Activated CD8-positive, alpha-beta memory T cell treated with anti-CD3 and anti-CD28 coated beads, Interleukin-2, amount 10 ng/mL, durations not matched to agents 7 days and 5 days (primary cell): ENCODE results near the gene TBC1D3B. TPM values are rescaled to one million over a fixed set of nuclear protein-coding genes. Genes with fewer than 3 reads are reported as not detected.
"Not testable (repeated sequence)": the region's sequence is repeated elsewhere in the genome, so short reads cannot be mapped to it uniquely, and the experiment has no call there.

Experiments
- ATAC-seq: fragments of 150-1000 bp; cut with Tn5 transposase; one replicate; pipeline ENCODE4 v1.10.0; 2021; ENCODE audit warnings: moderate library complexity
- CTCF ChIA-PET: fragments of 350-600 bp; sonication (Branson Sonifier 250); formaldehyde crosslinking; loops from one replicate; lab custom pipeline; 2021; ENCODE audit warnings: antibody characterized with exemption; lab: Charles Lee
- DNase-seq: peaks from one replicate; pipeline ENCODE4 v3.0.0-alpha.2; 2020
- H3K27ac Mint-ChIP-seq: one replicate; pipeline ENCODE4 v1.8.0; 2021; ENCODE audit warnings: mild to moderate bottlenecking, mixed read lengths
- H3K27me3 Mint-ChIP-seq: one replicate; pipeline ENCODE4 v1.8.0; 2021; ENCODE audit warnings: mixed read lengths
- H3K36me3 Mint-ChIP-seq: one replicate; pipeline ENCODE4 v1.8.0; 2021; ENCODE audit warnings: mild to moderate bottlenecking, mixed read lengths
- H3K4me1 Mint-ChIP-seq: one replicate; pipeline ENCODE4 v1.8.0; 2021; ENCODE audit warnings: mixed read lengths
- H3K4me3 Mint-ChIP-seq: one replicate; pipeline ENCODE4 v1.8.0; 2021; ENCODE audit warnings: mild to moderate bottlenecking, moderate library complexity, mixed read lengths
- H3K9me3 Mint-ChIP-seq: one replicate; pipeline ENCODE4 v1.8.0; 2022; ENCODE audit warnings: low read depth, mixed read lengths
- total RNA-seq, 2 experiments: library from RNA; stranded (reverse); gene quantifications; one replicate each; pipeline ENCODE4 v1.2.3, GENCODE V29; 2021

The TBC1D3B gene
- total RNA-seq, 2 experiments from 2014 or later, result 5.8 to 9.9 TPM

DNA sequence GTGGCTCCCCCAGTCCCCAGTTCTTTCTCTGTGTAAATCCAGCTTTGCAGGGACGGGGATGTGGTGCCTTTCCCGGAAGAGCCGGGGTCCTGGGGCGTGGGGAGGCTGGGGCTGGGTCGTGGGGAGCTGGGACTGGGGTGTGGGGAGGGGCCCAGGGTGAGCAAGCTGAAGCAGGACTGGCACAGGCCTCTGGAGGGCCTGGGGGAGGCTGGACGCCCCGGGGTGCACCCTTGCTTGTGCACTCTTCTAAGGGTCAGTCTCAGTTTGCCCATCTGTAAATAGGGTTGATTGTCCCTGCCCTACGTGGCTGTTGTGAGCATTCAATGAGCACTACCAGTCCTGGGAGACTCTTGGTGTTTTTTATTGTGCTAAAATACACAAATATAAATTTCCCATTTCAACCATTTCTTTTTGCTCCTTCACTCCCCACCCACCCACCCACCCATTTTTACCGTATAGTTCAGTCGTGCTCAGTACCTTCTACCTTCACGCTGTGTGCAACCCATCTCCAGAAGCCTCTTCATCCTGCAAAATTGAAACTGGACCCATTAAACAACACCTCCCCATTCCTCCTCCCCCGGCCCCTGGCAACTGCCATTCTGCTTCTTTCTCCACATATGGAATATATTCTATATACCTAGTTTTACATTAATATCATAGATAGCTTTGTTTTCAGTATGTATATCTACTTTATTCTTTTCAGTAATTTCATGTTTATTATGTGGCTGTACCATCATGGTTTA, 7.8 kb upstream of the TBC1D3B start:
- DNase-seq (peak; percentile 49), ATAC-seq (peak; percentile 14)
- no peaks in the 10 kb centered on the region for H3K9me3 Mint-ChIP-seq
- H3K27ac Mint-ChIP-seq, result peak overlapping the region; percentile 92
- peaks cover 55% of the 10 kb centered on the region for H3K4me1 Mint-ChIP-seq
- H3K27me3 Mint-ChIP-seq, result peaks cover 12% of the 10 kb centered on the region
- CTCF ChIA-PET, result interaction anchor here (0.8 to 1.5 kb wide), 8 partner anchors 8 to 35 kb away, joined by 3 to 6 read pairs (median 4); partner anchors contain the start of genes CCL3L1 and CCL3L3
- H3K36me3 Mint-ChIP-seq, result peaks cover 7% of the 10 kb centered on the region
- peak overlapping the region; percentile 80 for H3K4me3 Mint-ChIP-seq

DNA sequence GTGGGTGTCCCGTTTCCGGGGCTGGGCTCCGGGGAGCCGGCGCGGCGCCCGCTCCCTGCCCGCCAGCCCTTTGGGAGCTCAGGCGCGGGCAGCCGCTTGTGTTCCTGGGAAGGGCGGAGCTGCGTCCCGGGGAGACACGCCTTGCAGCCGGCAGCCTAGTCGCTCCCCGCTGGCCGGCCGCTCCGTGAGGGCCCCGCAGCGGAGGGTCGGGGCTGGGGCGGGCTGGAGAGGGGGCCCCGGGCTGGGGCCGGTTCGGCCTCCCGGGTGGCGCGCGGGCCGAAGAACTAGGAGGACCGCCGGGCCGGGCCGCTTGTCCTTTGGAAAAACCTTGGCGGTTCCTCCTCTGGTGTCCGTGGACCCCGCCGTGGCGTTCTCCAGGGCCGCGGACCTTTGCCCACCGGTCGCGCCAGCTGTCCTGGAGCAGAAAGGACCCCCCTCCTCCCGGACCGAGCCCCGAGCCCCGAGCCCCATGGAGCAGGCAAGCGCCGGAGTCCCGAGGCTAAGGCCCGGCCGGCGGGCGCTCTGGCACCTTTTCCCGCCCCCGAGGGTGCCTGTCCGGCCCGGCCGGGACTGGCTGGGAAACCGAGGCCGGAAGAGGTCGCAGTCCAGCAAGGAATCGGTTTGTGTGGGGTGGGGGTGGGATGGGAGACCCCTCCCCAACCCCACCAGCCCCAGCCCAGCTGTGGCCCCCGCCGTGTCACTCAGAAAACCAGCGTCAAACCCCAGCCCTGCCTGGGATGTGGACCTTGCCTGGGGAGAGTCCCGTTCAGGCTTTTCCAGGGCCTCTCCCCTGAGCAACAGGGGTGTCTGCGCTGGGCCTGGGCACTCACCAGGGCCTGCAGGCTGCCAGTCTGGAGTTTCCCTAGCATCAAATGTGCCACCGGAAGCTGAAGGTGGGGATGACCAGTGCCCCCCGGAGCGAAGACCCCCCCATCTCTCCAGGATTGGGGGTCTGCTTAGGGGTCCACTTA, 6.8 kb upstream of the TBC1D3B start:
- Mint-ChIP-seq H3K4me1 (peaks cover 46% of the 10 kb centered on the region), H3K27me3 (peaks cover 12% of the 10 kb centered on the region), H3K9me3 (no peaks in the 10 kb centered on the region), H3K4me3 (peak overlapping the region; percentile 80), H3K36me3 (peaks cover 7% of the 10 kb centered on the region), H3K27ac (peak overlapping the region; percentile 92)
- ATAC-seq, result peak; percentile 70
- CTCF ChIA-PET, result interaction anchor here (0.6 to 1.5 kb wide), 11 partner anchors 9 to 303 kb away, joined by 3 to 7 read pairs (median 4); partner anchors contain the start of gene ZNHIT3
- peak; percentile 64 for DNase-seq

DNA sequence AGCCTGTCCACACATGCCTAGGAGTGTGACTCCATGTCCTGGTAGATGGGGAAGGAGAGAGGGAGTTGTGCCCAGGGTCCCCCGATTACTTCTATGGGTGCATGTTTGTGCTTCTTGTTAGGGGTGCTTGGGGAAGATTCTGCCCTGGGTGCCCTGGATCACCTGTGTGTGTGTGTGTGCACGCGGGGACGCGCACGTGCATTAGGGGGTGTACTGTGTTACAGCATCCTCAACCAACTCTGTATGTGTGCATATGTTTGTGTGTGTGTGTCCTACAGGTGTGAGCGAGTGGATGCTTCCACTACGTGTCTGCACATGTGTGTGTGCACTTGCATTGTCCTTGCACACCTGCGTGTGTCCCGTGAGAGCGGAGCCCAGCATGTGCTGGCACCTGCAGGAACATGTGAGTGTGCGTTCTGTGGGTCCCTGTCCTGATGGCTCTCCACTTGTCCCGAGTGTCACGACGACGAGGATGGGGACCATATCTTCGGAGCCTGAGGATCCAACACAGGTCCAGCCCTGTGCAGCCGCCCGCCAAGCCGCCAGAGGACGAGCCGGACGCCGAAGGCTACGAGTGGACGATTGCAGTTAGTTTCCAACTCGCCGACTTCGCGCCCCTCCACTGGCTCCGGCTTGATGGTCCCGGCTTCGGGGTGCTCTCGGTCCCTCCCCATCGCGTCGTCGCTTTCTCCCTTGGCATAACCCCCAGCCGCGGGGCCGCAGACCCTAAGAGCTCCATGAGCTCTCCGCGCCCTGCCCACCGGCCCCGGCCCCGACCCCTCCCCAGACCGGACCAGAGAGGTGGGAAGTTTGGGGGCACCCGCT, 6.0 kb upstream of the TBC1D3B start:
- Mint-ChIP-seq H3K27ac (peak overlapping the region; percentile 58), H3K9me3 (no peaks in the 10 kb centered on the region), H3K4me1 (peaks cover 37% of the 10 kb centered on the region), H3K4me3 (peak overlapping the region; percentile 80), H3K27me3 (peaks cover 12% of the 10 kb centered on the region), H3K36me3 (peaks cover 7% of the 10 kb centered on the region)
- CTCF ChIA-PET, result interaction anchor here (0.6 to 1.4 kb wide), 7 partner anchors 10 to 304 kb away, joined by 3 to 7 read pairs (median 4); partner anchors contain the start of gene ZNHIT3
- DNase-seq, result no peak
- no peak for ATAC-seq

DNA sequence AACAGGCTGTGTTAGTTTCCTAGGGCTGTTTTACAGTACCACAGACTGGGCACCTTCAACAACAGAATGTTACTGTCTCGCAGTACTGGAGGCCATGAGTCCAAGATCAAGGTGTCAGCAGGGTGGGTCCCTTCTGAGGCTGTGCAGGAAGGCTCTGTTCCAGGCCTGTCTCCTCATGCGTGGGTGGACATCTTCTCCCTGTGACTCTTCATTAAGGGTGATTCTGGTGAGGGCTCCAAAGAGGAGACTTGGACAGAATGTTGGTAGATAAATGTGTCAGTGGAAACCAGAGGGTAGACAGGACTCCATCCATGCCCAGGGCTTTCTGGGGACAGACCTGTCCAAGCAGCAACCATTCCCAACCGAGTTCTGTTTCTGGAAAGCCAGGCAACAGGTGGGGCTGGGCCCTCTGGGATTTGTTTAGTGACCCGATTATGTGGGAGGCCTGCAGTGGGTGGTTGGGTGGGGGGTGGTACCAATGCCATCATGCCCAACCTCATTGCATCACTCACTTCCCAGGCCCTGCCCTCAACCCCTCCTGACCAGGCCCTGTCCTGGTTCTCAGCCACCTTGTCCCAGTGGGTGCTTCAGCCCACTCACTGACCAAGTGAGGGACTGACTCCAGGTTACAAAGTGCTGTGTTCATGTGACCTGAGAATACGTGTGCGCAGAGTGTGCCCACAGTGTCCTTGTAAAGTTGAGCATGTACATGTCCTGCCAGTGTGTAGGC, 5.2 kb upstream of the TBC1D3B start:
- CTCF ChIA-PET, result interaction anchor here (0.9 kb wide), 1 partner anchor 33 kb away, joined by 4 read pairs; no protein-coding TSS in a partner anchor
- peaks cover 30% of the 10 kb centered on the region for H3K4me1 Mint-ChIP-seq
- not testable (repeated sequence) for H3K36me3 Mint-ChIP-seq, H3K27ac Mint-ChIP-seq, H3K9me3 Mint-ChIP-seq, ATAC-seq, DNase-seq
- peaks cover 12% of the 10 kb centered on the region for H3K27me3 Mint-ChIP-seq
- peak overlapping the region; percentile 2 for H3K4me3 Mint-ChIP-seq

DNA sequence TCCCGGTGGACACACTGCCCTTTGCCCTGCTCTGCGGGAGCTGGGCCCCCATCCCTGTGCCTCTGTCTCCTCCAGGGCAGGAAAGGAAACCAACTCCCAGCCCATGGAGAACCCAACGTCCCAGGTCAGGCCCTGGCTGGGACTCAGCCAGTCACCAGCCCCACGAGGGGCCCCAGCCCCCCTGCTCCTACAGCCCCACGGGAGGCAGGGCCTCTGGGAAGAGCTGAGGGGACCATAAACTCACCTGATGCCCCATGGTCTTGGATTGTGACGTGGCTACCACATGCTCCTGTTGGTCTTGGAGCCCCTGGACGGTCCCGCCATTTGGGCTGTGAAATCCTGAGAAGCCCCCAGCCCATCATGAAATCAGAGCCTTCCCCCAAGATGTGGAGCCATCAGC, 7.6 kb downstream of the TBC1D3B start:
- H3K27ac Mint-ChIP-seq, H3K4me3 Mint-ChIP-seq, H3K9me3 Mint-ChIP-seq, H3K4me1 Mint-ChIP-seq, H3K27me3 Mint-ChIP-seq, DNase-seq, ATAC-seq, CTCF ChIA-PET, H3K36me3 Mint-ChIP-seq: not testable (repeated sequence)

DNA sequence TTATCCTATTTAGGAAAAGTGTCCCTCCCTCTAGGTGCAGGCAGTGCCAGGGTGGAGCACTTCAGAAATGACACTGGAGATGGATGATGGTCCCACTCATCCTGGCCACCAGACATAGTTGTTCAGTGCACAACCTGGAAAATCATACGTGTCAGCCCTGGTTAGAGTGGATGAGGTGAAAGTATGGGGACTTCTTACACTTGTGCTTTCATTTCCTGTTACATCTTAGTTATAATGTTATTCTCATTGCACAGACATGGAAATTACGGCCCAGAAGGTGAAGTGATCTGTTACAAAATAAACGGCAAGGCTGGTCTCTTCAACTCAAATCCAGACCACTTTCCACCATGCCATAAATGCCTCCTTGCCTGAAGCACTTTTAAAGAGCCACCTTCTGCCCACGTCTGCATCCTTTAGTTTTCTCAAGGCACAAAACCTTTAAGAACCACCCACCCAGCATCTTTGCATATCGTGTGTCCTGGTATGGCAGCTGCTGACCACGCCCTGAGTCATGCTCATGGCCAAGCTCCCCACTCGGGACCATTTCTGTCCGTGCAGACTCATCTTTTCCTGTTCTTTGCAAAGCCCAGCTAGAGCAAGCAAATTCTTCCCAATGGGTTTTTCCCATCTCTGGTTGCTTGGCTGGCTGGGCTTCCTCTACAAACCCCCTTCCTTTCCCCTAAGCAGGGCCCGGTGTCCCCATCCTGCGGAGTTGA, 22.4 kb downstream of the TBC1D3B start:
- no peaks in the 10 kb centered on the region for H3K9me3 Mint-ChIP-seq
- ATAC-seq (peak; percentile 11), DNase-seq (no peak)
- peaks cover 21% of the 10 kb centered on the region for H3K4me1 Mint-ChIP-seq
- CTCF ChIA-PET, result interaction anchor here (16.5 kb wide), 1 partner anchor 179 kb away, joined by 465 read pairs; the partner anchor contains the start of gene CCL16
- no peak overlapping the region for H3K4me3 Mint-ChIP-seq
- no peak overlapping the region for H3K27ac Mint-ChIP-seq
- H3K27me3 Mint-ChIP-seq, result peaks cover 32% of the 10 kb centered on the region
- H3K36me3 Mint-ChIP-seq, result no peaks in the 10 kb centered on the region

DNA sequence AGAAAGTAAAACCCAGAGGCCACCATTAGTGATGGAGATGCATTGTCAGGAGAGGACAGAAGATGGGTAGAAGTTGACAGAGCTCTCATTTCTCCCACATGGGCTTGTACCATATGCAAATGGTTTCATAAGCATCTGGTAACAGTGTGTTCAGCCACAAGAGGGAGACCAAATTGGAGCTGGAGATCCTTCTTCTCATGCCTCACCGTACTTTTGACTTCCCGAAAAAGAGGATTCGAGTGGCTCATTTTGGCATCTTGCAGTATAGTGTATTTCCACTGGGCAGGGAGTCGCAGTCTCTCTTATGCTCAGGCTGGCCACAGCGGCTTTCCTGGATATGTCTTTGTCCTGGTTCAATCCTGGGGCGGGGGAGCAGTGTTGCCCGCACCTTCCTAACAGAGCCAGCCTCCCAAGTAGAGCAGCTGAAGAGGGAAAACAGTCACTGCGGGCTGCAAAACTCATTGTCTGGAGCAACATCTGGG, 23.8 kb downstream of the TBC1D3B start:
- CTCF ChIA-PET, result interaction anchor here (16.5 kb wide), 1 partner anchor 178 kb away, joined by 465 read pairs; the partner anchor contains the start of gene CCL16
- Mint-ChIP-seq H3K4me1 (peaks cover 29% of the 10 kb centered on the region), H3K36me3 (no peaks in the 10 kb centered on the region), H3K27ac (no peak overlapping the region), H3K4me3 (no peak overlapping the region), H3K9me3 (no peaks in the 10 kb centered on the region), H3K27me3 (peaks cover 28% of the 10 kb centered on the region)
- no peak for ATAC-seq
- no peak for DNase-seq

DNA sequence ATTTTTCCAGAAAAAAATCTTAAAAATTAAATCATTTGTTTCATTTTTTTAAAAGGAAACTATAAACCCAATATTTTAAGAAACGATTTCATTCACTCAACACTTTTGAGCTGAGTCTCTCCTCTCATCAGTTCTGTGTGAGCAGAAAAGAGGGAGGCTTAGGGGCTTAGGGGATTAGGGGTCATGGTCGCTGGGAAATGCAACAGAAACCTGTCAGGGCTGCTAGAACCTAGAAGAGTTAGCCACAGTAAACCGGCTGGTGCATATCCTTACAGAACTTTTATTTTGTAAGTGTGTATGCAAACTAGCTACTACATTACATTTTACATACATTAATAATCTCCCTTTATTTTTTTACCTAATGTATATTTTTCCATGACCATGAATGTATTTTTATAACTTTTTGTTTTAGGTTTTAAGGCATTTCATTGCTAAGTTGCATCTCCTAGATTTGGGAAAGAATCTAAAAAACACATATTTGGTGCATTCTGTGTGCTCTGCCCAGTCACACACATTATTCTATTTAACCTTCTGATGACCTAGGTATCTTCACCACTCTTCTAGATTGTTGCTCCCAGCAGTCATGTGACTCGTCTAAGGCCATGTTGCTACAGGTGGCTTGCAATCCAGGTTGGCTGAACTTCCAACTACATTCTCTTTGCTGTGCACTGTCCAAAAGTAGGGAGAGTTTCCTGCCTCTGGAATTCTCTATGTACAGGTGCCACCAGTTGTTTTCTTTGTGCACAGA, 24.4 kb downstream of the TBC1D3B start:
- peaks cover 27% of the 10 kb centered on the region for H3K27me3 Mint-ChIP-seq
- CTCF ChIA-PET, result interaction anchor here (16.5 kb wide), 1 partner anchor 177 kb away, joined by 465 read pairs; the partner anchor contains the start of gene CCL16

DNA sequence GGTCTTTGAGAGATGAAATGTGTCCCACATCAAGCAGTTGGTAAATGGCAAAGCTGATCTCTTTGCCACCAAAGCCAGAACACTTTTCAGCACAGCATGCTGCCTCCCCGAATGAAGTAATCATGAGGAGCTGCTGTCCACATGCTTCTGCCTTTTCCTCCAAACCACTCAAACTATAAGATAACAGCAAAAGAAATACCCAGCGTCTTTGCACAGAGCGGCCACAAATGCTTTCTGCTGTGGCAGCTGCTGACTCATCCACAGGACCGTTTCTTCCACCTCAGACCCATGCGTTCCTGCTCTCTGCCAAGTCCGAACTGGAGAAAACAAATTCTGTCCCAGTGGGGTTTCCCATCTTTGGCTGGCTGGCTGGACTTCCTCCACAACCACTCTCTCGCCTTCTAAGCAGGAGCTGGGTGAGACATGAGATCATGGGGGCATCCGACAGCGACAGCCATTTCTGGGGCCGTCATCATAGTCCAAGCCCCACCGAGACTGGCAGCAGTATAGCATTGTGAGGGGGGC, 27.1 kb downstream of the TBC1D3B start:
- peaks cover 20% of the 10 kb centered on the region for H3K27me3 Mint-ChIP-seq
- ATAC-seq (peak; percentile 31), DNase-seq (no peak)
- H3K27ac Mint-ChIP-seq, result no peak overlapping the region
- H3K4me3 Mint-ChIP-seq, result no peak overlapping the region
- no peaks in the 10 kb centered on the region for H3K36me3 Mint-ChIP-seq
- H3K9me3 Mint-ChIP-seq, result no peaks in the 10 kb centered on the region
- CTCF ChIA-PET, result interaction anchor here (0.7 to 16.5 kb wide), 35 partner anchors 16 to 385 kb away, joined by 3 to 465 read pairs (median 4); partner anchors contain the start of genes CCL16 and CCL23
- H3K4me1 Mint-ChIP-seq, result peaks cover 50% of the 10 kb centered on the region

More for the DNA sequence above, 24.4 kb downstream of the TBC1D3B start:
- DNase-seq, result no peak
- Mint-ChIP-seq H3K9me3 (no peaks in the 10 kb centered on the region), H3K4me1 (peaks cover 34% of the 10 kb centered on the region), H3K36me3 (no peaks in the 10 kb centered on the region), H3K27ac (no peak overlapping the region), H3K4me3 (no peak overlapping the region)
- ATAC-seq, result no peak

DNA sequence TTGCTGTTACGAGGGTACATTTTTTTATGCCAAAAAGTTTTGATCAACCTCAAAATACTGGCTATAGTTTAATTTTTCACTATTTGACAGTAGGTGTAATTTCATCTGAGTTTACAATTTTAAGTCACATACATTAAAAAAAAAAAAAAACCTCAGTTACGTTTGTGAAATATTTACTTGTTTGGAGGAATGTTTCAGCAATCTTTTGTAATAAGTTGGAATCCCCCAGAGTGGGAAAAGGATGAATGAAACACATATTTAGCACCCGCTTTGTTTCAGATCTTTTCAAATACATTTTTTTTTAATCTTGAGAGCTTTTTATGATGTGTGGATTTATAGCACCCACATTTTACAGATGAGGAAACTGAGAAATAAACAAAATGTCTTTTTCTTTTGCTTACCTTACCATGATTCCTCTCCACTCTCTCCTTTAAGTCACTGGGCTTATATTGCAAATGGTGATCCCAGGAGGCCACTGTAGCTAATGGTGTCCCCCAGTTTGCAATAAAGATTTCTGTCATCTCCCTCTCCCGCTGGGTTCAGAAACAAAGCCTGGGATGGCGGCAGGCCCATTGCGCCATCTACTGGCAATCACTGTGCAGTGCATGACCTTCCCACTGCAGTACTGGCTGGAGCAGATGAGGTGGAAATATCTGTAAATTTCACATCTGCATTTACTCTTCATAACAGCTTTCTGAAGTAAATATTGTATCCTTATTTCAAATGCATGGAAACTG, 27.7 kb downstream of the TBC1D3B start:
- peak overlapping the region; percentile 50 for H3K4me3 Mint-ChIP-seq
- ATAC-seq (peak; percentile 95), DNase-seq (peak; percentile 81)
- CTCF ChIA-PET, result interaction anchor here (0.6 to 16.5 kb wide), 43 partner anchors 12 to 384 kb away, joined by 3 to 465 read pairs (median 4); partner anchors contain the start of genes CCL16, CCL23 and CCL3
- peak overlapping the region; percentile 67 for H3K27ac Mint-ChIP-seq
- peaks cover 44% of the 10 kb centered on the region for H3K4me1 Mint-ChIP-seq
- H3K27me3 Mint-ChIP-seq, result peaks cover 17% of the 10 kb centered on the region
- no peaks in the 10 kb centered on the region for H3K9me3 Mint-ChIP-seq
- H3K36me3 Mint-ChIP-seq, result peaks cover 1% of the 10 kb centered on the region
